ENCODE measurements around the gene HSDL2. TPM values are rescaled to one million over a fixed set of nuclear protein-coding genes. Genes with fewer than 3 reads are reported as not detected.
"Not testable (repeated sequence)": the region's sequence is repeated elsewhere in the genome, so short reads cannot be mapped to it uniquely, and the experiment has no call there.

The HSDL2 gene
- total RNA-seq, 2 donors from 2014 or later = 93.0 to 127 TPM

- DNase-seq (ENCODE audit: low spot score) = no peak
- Histone ChIP-seq H3K27me3 (no peaks in the 10 kb centered on the region), H3K27ac (no peak overlapping the region), H3K4me1 (no peaks in the 10 kb centered on the region), H3K9me3 (no peaks in the 10 kb centered on the region), H3K36me3 (no peaks in the 10 kb centered on the region), H3K4me3 (no peak overlapping the region)
- no peak for TF ChIP-seq CTCF (IDR thresholded peaks at IDR 0.05)
Measured at GRCh38 chr9:112367465-112367864, 12.4 kb upstream of the HSDL2 start.

- Histone ChIP-seq H3K27me3 (no peaks in the 10 kb centered on the region), H3K4me1 (no peaks in the 10 kb centered on the region), H3K36me3 (no peaks in the 10 kb centered on the region), H3K4me3 (no peak overlapping the region), H3K27ac (no peak overlapping the region), H3K9me3 (no peaks in the 10 kb centered on the region)
- no peak for DNase-seq (ENCODE audit: low spot score)
- TF ChIP-seq CTCF (IDR thresholded peaks at IDR 0.05) = no peak
Measured at GRCh38 chr9:112369817-112370216, 10.1 kb upstream of the HSDL2 start.

- no peaks in the 10 kb centered on the region for H3K4me1 ChIP-seq
- no peaks in the 10 kb centered on the region for H3K9me3 ChIP-seq
- no peaks in the 10 kb centered on the region for H3K36me3 ChIP-seq
- H3K4me3 ChIP-seq = no peak overlapping the region
- no peak for TF ChIP-seq CTCF (IDR thresholded peaks at IDR 0.05)
- DNase-seq (ENCODE audit: low spot score) = no peak
- no peak overlapping the region for H3K27ac ChIP-seq
- H3K27me3 ChIP-seq = no peaks in the 10 kb centered on the region
Measured at GRCh38 chr9:112371060-112371459, 8.8 kb upstream of the HSDL2 start.

- H3K4me3 ChIP-seq; H3K27me3 ChIP-seq; DNase-seq (ENCODE audit: low spot score); H3K27ac ChIP-seq; H3K9me3 ChIP-seq; H3K36me3 ChIP-seq: not testable (repeated sequence)
- H3K4me1 ChIP-seq = peaks cover 0 to 18% of the 10 kb centered on the region in 2 donors
Measured at GRCh38 chr9:112373666-112374065, 6.2 kb upstream of the HSDL2 start.

- not testable (repeated sequence) for H3K4me3 ChIP-seq; H3K27me3 ChIP-seq; H3K36me3 ChIP-seq; H3K27ac ChIP-seq; DNase-seq (ENCODE audit: low spot score); H3K9me3 ChIP-seq
- peaks cover 0 to 21% of the 10 kb centered on the region in 2 donors for H3K4me1 ChIP-seq
Measured at GRCh38 chr9:112374232-112374631, 5.7 kb upstream of the HSDL2 start.

GRCh38 chr9:112375361-112375760 is 4.5 kb upstream of the HSDL2 start:
- no peak for DNase-seq (ENCODE audit: low spot score)
- H3K27ac ChIP-seq = no peak overlapping the region
- no peak for TF ChIP-seq CTCF (IDR thresholded peaks at IDR 0.05)

GRCh38 chr9:112377087-112377486 is 2.8 kb upstream of the HSDL2 start:
- Histone ChIP-seq H3K27ac (no peak overlapping the region), H3K36me3 (no peaks in the 10 kb centered on the region), H3K9me3 (no peaks in the 10 kb centered on the region), H3K27me3 (no peaks in the 10 kb centered on the region), H3K4me3 (no peak overlapping the region), H3K4me1 (peaks cover 0 to 38% of the 10 kb centered on the region in 2 donors)
- no peak for DNase-seq (ENCODE audit: low spot score)
- TF ChIP-seq CTCF (IDR thresholded peaks at IDR 0.05) = no peak

More at GRCh38 chr9:112375361-112375760, 4.5 kb upstream of the HSDL2 start:
- no peaks in the 10 kb centered on the region for H3K36me3 ChIP-seq
- peaks cover 0 to 21% of the 10 kb centered on the region in 2 donors for H3K4me1 ChIP-seq
- H3K9me3 ChIP-seq = no peaks in the 10 kb centered on the region
- H3K4me3 ChIP-seq = no peak overlapping the region
- H3K27me3 ChIP-seq = no peaks in the 10 kb centered on the region

Measured in right atrium auricular region (tissue), 2 donors.